H4 (cell line): ENCODE measurements around the gene MAD2L1BP. TPM values are rescaled to one million over a fixed set of nuclear protein-coding genes. Genes with fewer than 3 reads are reported as not detected.

Source experiments
- DNase-seq: peaks from one replicate; pipeline ENCODE4 v3.0.0-alpha.2; 2015; ENCODE audit warnings: low spot score
- total RNA-seq: library from RNA; depleted of rRNA; stranded (reverse); fragments of >200 nt; shearing (Covaris generic); gene quantifications from 2 replicates; pipeline ENCODE4 v1.2.3, GENCODE V29; 2014; rRNA removed

The MAD2L1BP gene
- total RNA-seq, 1 experiment from 2014 or later: 75.9 TPM

DNA sequence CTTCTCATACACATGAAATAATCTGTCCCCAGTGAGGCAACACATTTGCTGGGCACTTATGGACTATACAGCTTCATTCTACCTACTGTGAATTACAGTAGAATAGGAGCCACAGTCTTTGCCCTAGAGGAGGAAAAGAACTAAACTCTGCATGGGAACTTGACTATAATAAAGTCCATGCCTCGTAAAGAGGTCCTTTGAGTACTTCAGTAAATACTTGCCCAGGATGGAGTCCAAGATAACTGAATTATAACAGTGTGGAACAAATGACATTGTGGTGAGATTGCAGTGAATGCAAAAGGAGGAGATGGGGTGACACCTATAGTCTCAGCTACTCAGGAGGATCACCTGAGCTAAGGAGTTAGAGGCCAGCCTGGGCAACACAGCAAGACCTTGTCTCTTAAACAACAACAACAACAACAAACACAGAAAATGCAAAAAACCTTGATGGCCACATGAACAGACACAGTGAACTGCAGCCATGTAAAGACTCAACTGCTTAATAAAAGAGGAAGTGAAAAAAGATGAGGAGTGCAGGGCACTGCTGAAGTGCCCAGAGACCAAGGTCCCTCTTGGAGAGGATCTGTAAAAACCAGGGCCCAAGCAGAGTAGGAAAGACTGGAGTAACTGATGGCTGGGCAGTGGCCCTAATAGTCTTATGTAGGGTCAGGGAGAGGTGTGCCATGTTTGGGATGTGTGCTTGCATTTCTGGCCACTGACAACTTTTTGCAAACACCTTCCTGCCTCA is 48.2 kb downstream of the MAD2L1BP start:
- DNase-seq: no peak

DNA sequence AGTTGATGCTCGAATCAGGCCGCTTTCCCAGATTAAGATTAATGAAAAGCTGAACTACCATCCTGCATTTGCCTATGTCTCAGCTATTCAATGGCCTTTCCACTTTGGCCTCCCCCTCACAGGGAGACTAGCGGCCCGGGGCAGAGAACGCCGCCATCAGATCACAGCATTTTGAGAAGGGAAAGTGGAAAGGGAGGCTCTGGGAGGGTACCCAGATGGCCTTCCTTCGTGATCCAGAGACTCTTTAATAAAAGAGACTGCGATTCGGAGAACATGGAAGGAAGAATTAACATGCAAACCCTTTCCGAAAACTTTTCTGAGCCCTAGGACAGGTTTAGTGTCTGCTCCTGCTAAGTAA is 51.4 kb downstream of the MAD2L1BP start:
- no peak for DNase-seq

GRCh38 chr6:43687437-43688347 is 52.1 kb downstream of the MAD2L1BP start, which contains the start of gene MRPS18A:
Gene MRPS18A (minus strand): TSS chr6:43687791. CDS start chr6:43687779, 12 bp downstream.
- peak; percentile 72 for DNase-seq

- DNase-seq: no peak
Observed at GRCh38 chr6:43689421-43689820, 53.8 kb downstream of the MAD2L1BP start.

Other genes starting within 250 kb of the MAD2L1BP start
- gene ABCC10, start 208.3 kb upstream of the MAD2L1BP start, total RNA-seq: 6.9 and 11.7 TPM in 2 replicates
- 12.6 and 13.7 TPM in 2 replicates for gene DLK2, start 180.3 kb upstream of the MAD2L1BP start, total RNA-seq
- gene TJAP1, start 158.3 kb upstream of the MAD2L1BP start, total RNA-seq: 9.9 and 11.3 TPM in 2 replicates
- gene LRRC73, start 125.5 kb upstream of the MAD2L1BP start, total RNA-seq: 1.0 and 1.8 TPM in 2 replicates
- gene YIPF3, start 118.9 kb upstream of the MAD2L1BP start, total RNA-seq: 188 and 210 TPM in 2 replicates
- 63.8 and 77.5 TPM in 2 replicates for gene POLR1C, start 118.8 kb upstream of the MAD2L1BP start, total RNA-seq
- 35.3 and 36.1 TPM in 2 replicates for gene XPO5, start 59.8 kb upstream of the MAD2L1BP start, total RNA-seq
- 10.3 and 15.9 TPM in 2 replicates for gene POLH, start 59.7 kb upstream of the MAD2L1BP start, total RNA-seq
- gene GTPBP2, start 6.6 kb upstream of the MAD2L1BP start, total RNA-seq: 51.4 and 52.9 TPM in 2 replicates
- not detected in 2 replicates for gene RSPH9, start 9.2 kb downstream of the MAD2L1BP start, total RNA-seq
- 73.4 and 84.5 TPM in 2 replicates for gene MRPS18A, start 52.0 kb downstream of the MAD2L1BP start, total RNA-seq
- 46.8 and 55.6 TPM in 2 replicates for gene VEGFA, start 134.4 kb downstream of the MAD2L1BP start, total RNA-seq